MM.1S (cell line): ENCODE results near the gene MYO16.

Experiments
- DNase-seq: peaks from one replicate; pipeline ENCODE4 v3.0.0-alpha.2; 2015
- H2AFZ ChIP-seq: fragments of 300-600 bp; sonication (generic); 2 replicates; pipeline ENCODE4 v1.6.0; 2016; ENCODE audit warnings: antibody characterized with exemption, low read length
- H3F3A ChIP-seq: fragments of 300-600 bp; sonication (generic); 2 replicates; pipeline ENCODE4 v1.6.1; 2016; ENCODE audit warnings: mild to moderate bottlenecking, antibody characterized with exemption, low read length, moderate library complexity, mixed read lengths; ENCODE audit not compliant: insufficient read depth
- H3K27ac ChIP-seq: fragments of 300-600 bp; sonication (generic); 2 replicates; pipeline ENCODE4 v1.5.1; 2016; ENCODE audit warnings: mild to moderate bottlenecking, low read length
- H3K27me3 ChIP-seq: fragments of 300-600 bp; sonication (generic); replicated peaks from 2 replicates; pipeline ENCODE4 v1.6.0; 2016; ENCODE audit warnings: low read length; ENCODE audit not compliant: insufficient read depth
- H3K36me3 ChIP-seq: fragments of 300-600 bp; sonication (generic); replicated peaks from 2 replicates; pipeline ENCODE4 v1.6.1; 2016; ENCODE audit warnings: mild to moderate bottlenecking, low read length, mixed read lengths; ENCODE audit not compliant: insufficient read depth
- H3K4me1 ChIP-seq: fragments of 300-600 bp; sonication (generic); 2 replicates; pipeline ENCODE4 v1.6.1; 2016; ENCODE audit warnings: low read length, mixed read lengths
- H3K4me2 ChIP-seq: fragments of 300-600 bp; sonication (generic); 2 replicates; pipeline ENCODE4 v1.6.0; 2016; ENCODE audit warnings: low read depth, low read length
- H3K4me3 ChIP-seq: fragments of 300-600 bp; sonication (generic); 2 replicates; pipeline ENCODE4 v1.5.1; 2016; ENCODE audit warnings: low read length, mixed read lengths
- H3K79me2 ChIP-seq: fragments of 300-600 bp; sonication (generic); 2 replicates; pipeline ENCODE4 v1.6.1; 2016; ENCODE audit warnings: mixed run types, low read length, mixed read lengths
- H3K9ac ChIP-seq: fragments of 300-600 bp; sonication (generic); 2 replicates; pipeline ENCODE4 v1.6.1; 2016; ENCODE audit warnings: low read length, mixed read lengths
- H3K9me2 ChIP-seq: fragments of 300-600 bp; sonication (generic); replicated peaks from 2 replicates; pipeline ENCODE4 v1.6.1; 2016; ENCODE audit warnings: mild to moderate bottlenecking, low read length, mixed read lengths; ENCODE audit not compliant: insufficient read depth
- H3K9me3 ChIP-seq: fragments of 300-600 bp; sonication (generic); replicated peaks from 2 replicates; pipeline ENCODE4 v1.6.1; 2016; ENCODE audit warnings: mild to moderate bottlenecking, low read length, mixed read lengths; ENCODE audit not compliant: insufficient read depth
- H4K20me1 ChIP-seq: fragments of 300-600 bp; sonication (generic); 2 replicates; pipeline ENCODE4 v1.6.1; 2016; ENCODE audit warnings: mild to moderate bottlenecking, low read length, moderate library complexity, mixed read lengths; ENCODE audit not compliant: insufficient read depth
- CTCF ChIP-seq: fragments of 300-600 bp; sonication (generic); IDR thresholded peaks from 2 replicates; pipeline ENCODE4 v1.5.1; 2016; ENCODE audit warnings: antibody characterized with exemption, low read length, mixed read lengths
- EZH2 ChIP-seq: fragments of 300-600 bp; sonication (generic); optimal IDR thresholded peaks from 2 replicates; pipeline ENCODE3; 2017; ENCODE audit warnings: low read depth, mild to moderate bottlenecking, antibody characterized with exemption, low read length, mixed read lengths
- EZH2phosphoT487 ChIP-seq: fragments of 300-600 bp; sonication (generic); IDR thresholded peaks from 2 replicates; pipeline ENCODE4 v1.6.1; 2018; ENCODE audit warnings: antibody characterized with exemption, low read length

The MYO16 gene

GRCh38 chr13:108618233-108618632, 11.2 kb upstream of the MYO16 start:
- no peaks in the 10 kb centered on the region for H3K79me2 ChIP-seq
- no peaks in the 10 kb centered on the region for H3K4me1 ChIP-seq
- H3K9ac ChIP-seq = no peak overlapping the region
- no peak for TF ChIP-seq EZH2
- TF ChIP-seq CTCF = no peak
- TF ChIP-seq EZH2phosphoT487 = no peak
- no peak overlapping the region for H3K4me2 ChIP-seq
- H4K20me1 ChIP-seq = no peaks in the 10 kb centered on the region
- H3K9me3 ChIP-seq = no peaks in the 10 kb centered on the region
- H2AFZ ChIP-seq = no peak overlapping the region
- H3K36me3 ChIP-seq = no peaks in the 10 kb centered on the region
- H3K27ac ChIP-seq = no peak overlapping the region
- H3K4me3 ChIP-seq = no peak overlapping the region
- no peaks in the 10 kb centered on the region for H3F3A ChIP-seq
- DNase-seq = no peak
- H3K9me2 ChIP-seq = no peaks in the 10 kb centered on the region
- no peaks in the 10 kb centered on the region for H3K27me3 ChIP-seq

GRCh38 chr13:108621462-108621861, 7.9 kb upstream of the MYO16 start:
- Histone ChIP-seq H4K20me1 (no peaks in the 10 kb centered on the region), H2AFZ (no peak overlapping the region), H3K4me3 (no peak overlapping the region), H3K4me2 (no peak overlapping the region), H3K79me2 (no peaks in the 10 kb centered on the region), H3K9me2 (no peaks in the 10 kb centered on the region), H3F3A (no peaks in the 10 kb centered on the region), H3K4me1 (no peaks in the 10 kb centered on the region), H3K9ac (no peak overlapping the region), H3K36me3 (no peaks in the 10 kb centered on the region), H3K27ac (no peak overlapping the region), H3K27me3 (no peaks in the 10 kb centered on the region), H3K9me3 (no peaks in the 10 kb centered on the region)
- no peak for DNase-seq
- TF ChIP-seq CTCF (no peak), EZH2 (no peak), EZH2phosphoT487 (no peak)

- Histone ChIP-seq H3K9ac (no peak overlapping the region), H3K27ac (no peak overlapping the region), H3K4me3 (no peak overlapping the region), H3F3A (no peaks in the 10 kb centered on the region), H3K9me3 (no peaks in the 10 kb centered on the region), H3K9me2 (no peaks in the 10 kb centered on the region), H4K20me1 (no peaks in the 10 kb centered on the region), H2AFZ (no peak overlapping the region), H3K36me3 (no peaks in the 10 kb centered on the region), H3K4me1 (no peaks in the 10 kb centered on the region), H3K27me3 (no peaks in the 10 kb centered on the region), H3K4me2 (no peak overlapping the region), H3K79me2 (no peaks in the 10 kb centered on the region)
- no peak for TF ChIP-seq EZH2phosphoT487
- no peak for TF ChIP-seq EZH2
- TF ChIP-seq CTCF = no peak
- no peak for DNase-seq
Measured at GRCh38 chr13:108624108-108624507, 5.3 kb upstream of the MYO16 start.
